ENCODE results near the gene PARVG. TPM values are rescaled to one million over a fixed set of nuclear protein-coding genes. Genes with fewer than 3 reads are reported as not detected.

PARVG gene
- total and polyA plus RNA-seq, 10 of the 15 experiments (the other 5 are each of a cell fraction or from before 2014, with no cell fraction given) = 6.3 to 123 (median 71.9) TPM

DNA sequence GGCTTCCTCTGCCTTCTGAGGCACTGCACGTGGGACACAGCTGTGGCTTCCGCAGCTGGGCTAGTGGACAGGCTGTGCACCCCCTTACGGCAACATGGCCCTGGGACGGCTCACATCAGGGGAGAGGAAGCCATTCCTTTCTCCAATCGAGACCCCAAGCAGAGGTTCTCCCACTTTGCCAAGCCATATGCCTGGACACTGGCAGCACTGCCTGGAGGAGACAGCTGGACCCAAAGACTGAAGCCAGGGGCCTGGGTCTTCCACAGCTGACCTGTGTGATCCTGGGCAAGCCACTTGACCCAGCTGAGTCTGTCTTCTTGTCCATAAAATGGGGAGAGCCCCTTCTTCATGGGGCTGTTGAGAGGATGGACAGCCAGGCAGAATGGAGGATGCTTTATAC, 66.6 kb downstream of the PARVG start:
- H3K9me3 ChIP-seq (replicated peaks; ENCODE audit: control insufficient read depth, insufficient read depth, low read length) = peaks cover 4% of the 10 kb centered on the region; the same call in 2 of the 3 replicates
- H3K36me3 ChIP-seq (ENCODE audit: control insufficient read depth in 2 of 2, insufficient read depth in 2 of 2, low read length in 1 of 2) = no peaks in the 10 kb centered on the region
- ATAC-seq (no peak), DNase-seq (ENCODE audit: low read depth, low spot score) (no peak), FAIRE-seq (no peak)
- POLR2A ChIA-PET = no interaction called here
- H2AFZ ChIP-seq (ENCODE audit: control insufficient read depth, low read depth, low read length) = no peak overlapping the region
- H4K20me1 ChIP-seq (ENCODE audit: control insufficient read depth, insufficient read depth) = no peaks in the 10 kb centered on the region
- intact Hi-C loops (cut with micrococcal nuclease; ENCODE audit: unreplicated experiment) = no loop called here
- in situ Hi-C loops (cut with MboI) = no loop called here
- 36% methylated on average over 5 of the region's 5 CpGs for WGBS (ENCODE audit: insufficient coverage, insufficient replicate concordance, low lambda C conversion rate, missing lambda C conversion rate)
- RAD21 ChIA-PET (ENCODE audit: unreplicated experiment) = no interaction called here
- no peak overlapping the region for H3K27ac ChIP-seq (ENCODE audit: control insufficient read depth, insufficient read depth)
- BruUV-seq (replicated peaks) = no TSS peak
- H3K4me1 ChIP-seq (ENCODE audit: control insufficient read depth, insufficient read depth, low read length) = no peaks in the 10 kb centered on the region
- CTCF ChIA-PET = no interaction called here
- H3K4me2 ChIP-seq (ENCODE audit: control insufficient read depth, insufficient read depth) = no peak overlapping the region
- TF ChIP-seq, protein P1, sequence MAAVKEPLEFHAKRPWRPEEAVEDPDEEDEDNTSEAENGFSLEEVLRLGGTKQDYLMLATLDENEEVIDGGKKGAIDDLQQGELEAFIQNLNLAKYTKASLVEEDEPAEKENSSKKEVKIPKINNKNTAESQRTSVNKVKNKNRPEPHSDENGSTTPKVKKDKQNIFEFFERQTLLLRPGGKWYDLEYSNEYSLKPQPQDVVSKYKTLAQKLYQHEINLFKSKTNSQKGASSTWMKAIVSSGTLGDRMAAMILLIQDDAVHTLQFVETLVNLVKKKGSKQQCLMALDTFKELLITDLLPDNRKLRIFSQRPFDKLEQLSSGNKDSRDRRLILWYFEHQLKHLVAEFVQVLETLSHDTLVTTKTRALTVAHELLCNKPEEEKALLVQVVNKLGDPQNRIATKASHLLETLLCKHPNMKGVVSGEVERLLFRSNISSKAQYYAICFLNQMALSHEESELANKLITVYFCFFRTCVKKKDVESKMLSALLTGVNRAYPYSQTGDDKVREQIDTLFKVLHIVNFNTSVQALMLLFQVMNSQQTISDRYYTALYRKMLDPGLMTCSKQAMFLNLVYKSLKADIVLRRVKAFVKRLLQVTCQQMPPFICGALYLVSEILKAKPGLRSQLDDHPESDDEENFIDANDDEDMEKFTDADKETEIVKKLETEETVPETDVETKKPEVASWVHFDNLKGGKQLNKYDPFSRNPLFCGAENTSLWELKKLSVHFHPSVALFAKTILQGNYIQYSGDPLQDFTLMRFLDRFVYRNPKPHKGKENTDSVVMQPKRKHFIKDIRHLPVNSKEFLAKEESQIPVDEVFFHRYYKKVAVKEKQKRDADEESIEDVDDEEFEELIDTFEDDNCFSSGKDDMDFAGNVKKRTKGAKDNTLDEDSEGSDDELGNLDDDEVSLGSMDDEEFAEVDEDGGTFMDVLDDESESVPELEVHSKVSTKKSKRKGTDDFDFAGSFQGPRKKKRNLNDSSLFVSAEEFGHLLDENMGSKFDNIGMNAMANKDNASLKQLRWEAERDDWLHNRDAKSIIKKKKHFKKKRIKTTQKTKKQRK (IDR thresholded peaks at IDR 0.05; ENCODE audit: low read depth, low read length) = no peak
- no peak for TF ChIP-seq NFIC (IDR thresholded peaks at IDR 0.05; ENCODE audit: low read depth, low read length)
- TF ChIP-seq SIX5 (IDR thresholded peaks at IDR 0.05; ENCODE audit: low read depth, low read length, severe bottlenecking) = no peak
- SMC1A ChIA-PET (ENCODE audit: uncharacterized antibody, unreplicated experiment) = no interaction called here
- H3K9ac ChIP-seq (ENCODE audit: control insufficient read depth, insufficient read depth, low read length) = no peak overlapping the region
- H3K79me2 ChIP-seq (ENCODE audit: control insufficient read depth, insufficient read depth, low read length) = no peaks in the 10 kb centered on the region
- no peaks in the 10 kb centered on the region; a peak in 2 of 4 replicates for H3K27me3 ChIP-seq (replicated peaks in 1 of 2; ENCODE audit: control insufficient read depth in 2 of 2, insufficient read depth in 2 of 2, low read length in 1 of 2)
- H3K4me3 ChIP-seq = no peak overlapping the region

Measured in GM12878 (cell line).